ENCODE data around the gene WFDC2.
A peak's percentile ranks its signal among the peaks of the same experiment; 100 is the strongest.

The WFDC2 gene

GRCh38 chr20:45449528-45449927 is 20.0 kb upstream of the WFDC2 start:
- DNase-seq (ENCODE audit: low spot score): no peak
- TF ChIP-seq CTCF (IDR thresholded peaks at IDR 0.05; ENCODE audit: borderline replicate concordance, control extremely low read depth, extremely low read depth, insufficient read depth, missing control alignments): no peak
- in situ Hi-C loops (cut with MboI; ENCODE audit: low sequenced_read_pairs, unreplicated experiment): loop anchor here (10.0 kb wide), 1 partner anchor 75 kb away; the partner anchor contains the start of gene TP53TG5

GRCh38 chr20:45450097-45450818 is 19.3 kb upstream of the WFDC2 start:
- peak; percentile 45 for DNase-seq (ENCODE audit: low spot score)
- in situ Hi-C loops (cut with MboI; ENCODE audit: low sequenced_read_pairs, unreplicated experiment): loop anchor here (25.0 kb wide), 1 partner anchor 312 kb away; no protein-coding TSS in a partner anchor
- peak; percentile 43 for TF ChIP-seq CTCF (IDR thresholded peaks at IDR 0.05; ENCODE audit: borderline replicate concordance, control extremely low read depth, extremely low read depth, insufficient read depth, missing control alignments)

GRCh38 chr20:45452238-45452637 is 17.3 kb upstream of the WFDC2 start:
- in situ Hi-C loops (cut with MboI; ENCODE audit: low sequenced_read_pairs, unreplicated experiment): loop anchor here (25.0 kb wide), 1 partner anchor 310 kb away; no protein-coding TSS in a partner anchor
- DNase-seq (ENCODE audit: low spot score): no peak
- no peak for TF ChIP-seq CTCF (IDR thresholded peaks at IDR 0.05; ENCODE audit: borderline replicate concordance, control extremely low read depth, extremely low read depth, insufficient read depth, missing control alignments)

DNA sequence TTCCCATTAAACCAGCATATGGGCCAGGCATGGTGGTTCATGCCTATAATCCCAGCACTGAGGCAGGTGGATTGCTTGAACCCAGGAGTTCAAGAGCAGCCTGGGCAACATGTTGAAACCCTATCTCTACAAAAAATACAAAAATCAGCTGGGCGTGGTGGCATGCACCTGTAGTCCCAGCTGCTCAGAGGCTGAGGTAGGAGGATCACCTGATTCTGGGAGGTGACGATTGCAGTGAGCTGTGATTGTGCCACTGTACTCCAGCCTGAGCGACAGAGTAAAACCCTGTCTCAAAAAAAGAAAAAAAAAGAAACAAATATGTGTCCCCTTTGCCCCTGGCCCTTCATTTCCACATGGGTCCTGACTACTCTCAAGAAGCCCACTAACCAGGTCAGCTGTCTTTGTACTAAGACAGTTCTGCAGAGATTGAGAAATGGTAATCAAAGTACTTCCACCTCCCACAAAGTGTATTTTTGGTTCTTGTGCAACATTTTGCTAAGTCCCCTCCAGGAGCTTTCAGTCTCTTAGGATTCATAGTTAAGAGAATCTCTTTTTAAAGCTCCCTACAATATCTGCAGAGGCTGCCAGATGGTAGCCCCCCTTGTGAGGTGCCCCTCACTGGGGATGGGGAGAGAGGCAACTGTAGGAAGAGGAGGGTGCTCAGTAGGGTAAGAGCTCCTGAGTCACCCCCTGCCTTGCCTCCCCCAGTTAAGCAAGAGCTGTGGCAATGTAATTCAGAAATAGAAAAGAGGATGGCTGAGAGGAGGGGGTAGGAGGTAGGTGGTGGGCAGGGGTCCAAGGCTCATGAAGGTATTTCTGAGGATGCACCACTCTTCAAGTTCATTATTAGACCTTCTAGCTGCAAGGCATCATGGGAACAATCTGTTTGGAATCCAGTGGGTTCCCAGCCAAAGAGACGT is 16.5 kb upstream of the WFDC2 start:
- in situ Hi-C loops (cut with MboI; ENCODE audit: low sequenced_read_pairs, unreplicated experiment): loop anchor here (25.0 kb wide), 1 partner anchor 309 kb away; no protein-coding TSS in a partner anchor
- DNase-seq (ENCODE audit: low spot score): no peak
- no peak for TF ChIP-seq CTCF (IDR thresholded peaks at IDR 0.05; ENCODE audit: borderline replicate concordance, control extremely low read depth, extremely low read depth, insufficient read depth, missing control alignments)

DNA sequence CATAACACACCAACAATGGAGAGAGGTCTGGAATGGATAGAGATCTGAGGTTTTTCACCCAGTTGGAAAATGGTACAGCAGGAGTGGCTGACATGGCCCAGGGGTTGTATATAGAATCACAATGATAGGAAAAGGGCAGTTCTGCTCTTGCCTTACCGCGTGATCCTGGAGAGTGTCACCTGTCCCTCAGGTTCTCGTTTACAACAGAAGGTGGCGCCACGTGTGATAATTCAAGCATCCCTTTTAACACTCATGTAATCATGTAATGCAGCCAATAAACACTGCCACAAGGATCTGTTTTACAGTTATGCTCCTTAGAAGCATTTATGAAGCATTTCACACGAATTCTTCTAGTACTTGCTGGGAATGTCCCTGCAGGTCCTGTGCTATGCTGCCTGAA is 12.9 kb upstream of the WFDC2 start:
- peak; percentile 36 for DNase-seq (ENCODE audit: low spot score)
- TF ChIP-seq CTCF (IDR thresholded peaks at IDR 0.05; ENCODE audit: borderline replicate concordance, control extremely low read depth, extremely low read depth, insufficient read depth, missing control alignments): no peak
- in situ Hi-C loops (cut with MboI; ENCODE audit: low sequenced_read_pairs, unreplicated experiment): loop anchor here (25.0 kb wide), 1 partner anchor 306 kb away; no protein-coding TSS in a partner anchor

GRCh38 chr20:45459606-45460005 is 9.9 kb upstream of the WFDC2 start:
- DNase-seq (ENCODE audit: low spot score): no peak
- TF ChIP-seq CTCF (IDR thresholded peaks at IDR 0.05; ENCODE audit: borderline replicate concordance, control extremely low read depth, extremely low read depth, insufficient read depth, missing control alignments): no peak
- in situ Hi-C loops (cut with MboI; ENCODE audit: low sequenced_read_pairs, unreplicated experiment): loop anchor here (25.0 kb wide), 1 partner anchor 303 kb away; no protein-coding TSS in a partner anchor
